HG02840 (cell line): Measurements from ENCODE around the gene PIGB.
"Not testable (repeated sequence)": the region's sequence is repeated elsewhere in the genome, so short reads cannot be mapped to it uniquely, and the experiment has no call there.

Experiments
- ATAC-seq: cut with Tn5 transposase; IDR thresholded peaks from one replicate; pipeline ENCODE4 v1.9.1; 2021; ENCODE audit warnings: mild to moderate bottlenecking, moderate library complexity, moderate number of reproducible peaks; ENCODE audit not compliant: unreplicated experiment, low FRiP score

The PIGB gene

GRCh38 chr15:55318588-55319494, at the start of gene PIGB, which contains the start of gene PIGBOS1:
Gene PIGB, plus strand, starts transcription at chr15:55319222. Its CDS starts 29 bp downstream, at chr15:55319251.
Gene PIGBOS1, minus strand, starts transcription at chr15:55319123. Its CDS starts 1,331 bp downstream, at chr15:55317792.
- ATAC-seq: peak; percentile 87

GRCh38 chr15:55270291-55270690, 48.7 kb upstream of the PIGB start:
- ATAC-seq: no peak

- no peak for ATAC-seq
Observed at GRCh38 chr15:55276324-55276723, 42.7 kb upstream of the PIGB start.

- peak; percentile 49 for ATAC-seq
Observed at GRCh38 chr15:55277116-55277564, 41.9 kb upstream of the PIGB start.

- ATAC-seq: no peak
Observed at GRCh38 chr15:55277715-55278114, 41.3 kb upstream of the PIGB start.

GRCh38 chr15:55279100-55279745, 39.8 kb upstream of the PIGB start:
- no peak for ATAC-seq

- peak; percentile 87 for ATAC-seq
Observed at GRCh38 chr15:55279746-55280351, 39.2 kb upstream of the PIGB start.

- not testable (repeated sequence) for ATAC-seq
Observed at GRCh38 chr15:55280589-55280988, 38.4 kb upstream of the PIGB start.

- no peak for ATAC-seq
Observed at GRCh38 chr15:55281517-55282228, 37.3 kb upstream of the PIGB start.

- ATAC-seq: no peak
Observed at GRCh38 chr15:55282284-55282833, 36.7 kb upstream of the PIGB start.

- ATAC-seq: no peak
Observed at GRCh38 chr15:55283379-55284147, 35.5 kb upstream of the PIGB start.

GRCh38 chr15:55284426-55284825, 34.6 kb upstream of the PIGB start:
- ATAC-seq: no peak

- ATAC-seq: not testable (repeated sequence)
Observed at GRCh38 chr15:55286442-55287189, 32.4 kb upstream of the PIGB start.

GRCh38 chr15:55288006-55288717, 30.9 kb upstream of the PIGB start:
- no peak for ATAC-seq

- ATAC-seq: peak; percentile 37
Observed at GRCh38 chr15:55289011-55289745, 29.8 kb upstream of the PIGB start.

- ATAC-seq: peak; percentile 65
Observed at GRCh38 chr15:55289746-55290527, 29.1 kb upstream of the PIGB start, which contains the start of gene RAB27A. Gene RAB27A, minus strand, starts transcription at chr15:55289813. Its CDS starts 54,879 bp downstream, at chr15:55234934.
